G401.6 (cell line): Measurements from ENCODE around the gene PCDH9.

Experiments
- FAIRE-seq: peaks from 2 replicates; lab custom pipeline; 2012; peaks lifted over from hg19 to GRCh38; lab: Jason Lieb, UNC

The PCDH9 gene

GRCh38 chr13:66967811-66968597 lies 262.1 kb downstream of the PCDH9 start:
- no peak for FAIRE-seq

GRCh38 chr13:66965181-66965580 lies 265.0 kb downstream of the PCDH9 start:
- FAIRE-seq: no peak

GRCh38 chr13:66962953-66963352 lies 267.2 kb downstream of the PCDH9 start:
- no peak for FAIRE-seq

GRCh38 chr13:66958611-66959010 lies 271.5 kb downstream of the PCDH9 start:
- no peak for FAIRE-seq

GRCh38 chr13:66952507-66952906 lies 277.6 kb downstream of the PCDH9 start:
- no peak for FAIRE-seq

GRCh38 chr13:66951426-66951825 lies 278.7 kb downstream of the PCDH9 start:
- no peak for FAIRE-seq

GRCh38 chr13:66950666-66951065 lies 279.5 kb downstream of the PCDH9 start:
- no peak for FAIRE-seq

GRCh38 chr13:66948910-66949309 lies 281.2 kb downstream of the PCDH9 start:
- no peak for FAIRE-seq

- no peak for FAIRE-seq
Observed at GRCh38 chr13:66943530-66943929, 286.6 kb downstream of the PCDH9 start.

- FAIRE-seq: no peak
Observed at GRCh38 chr13:66940113-66940512, 290.0 kb downstream of the PCDH9 start.

GRCh38 chr13:66937423-66937822 lies 292.7 kb downstream of the PCDH9 start:
- no peak for FAIRE-seq

- no peak for FAIRE-seq
Observed at GRCh38 chr13:66933994-66934393, 296.1 kb downstream of the PCDH9 start.

- FAIRE-seq: no peak
Observed at GRCh38 chr13:66933527-66933926, 296.6 kb downstream of the PCDH9 start.

GRCh38 chr13:66927562-66927961 lies 302.6 kb downstream of the PCDH9 start:
- FAIRE-seq: no peak

GRCh38 chr13:66926851-66927524 lies 303.1 kb downstream of the PCDH9 start:
- no peak for FAIRE-seq

- no peak for FAIRE-seq
Observed at GRCh38 chr13:66926200-66926850, 303.8 kb downstream of the PCDH9 start.

GRCh38 chr13:66922444-66922843 lies 307.7 kb downstream of the PCDH9 start:
- no peak for FAIRE-seq

GRCh38 chr13:66921437-66921836 lies 308.7 kb downstream of the PCDH9 start:
- no peak for FAIRE-seq

- FAIRE-seq: no peak
Observed at GRCh38 chr13:66915596-66916185, 314.4 kb downstream of the PCDH9 start.

- no peak for FAIRE-seq
Observed at GRCh38 chr13:66914155-66914554, 316.0 kb downstream of the PCDH9 start.

- FAIRE-seq: no peak
Observed at GRCh38 chr13:66911411-66911939, 318.7 kb downstream of the PCDH9 start.

GRCh38 chr13:66899955-66900354 lies 330.2 kb downstream of the PCDH9 start:
- no peak for FAIRE-seq

- FAIRE-seq: no peak
Observed at GRCh38 chr13:66896933-66897332, 333.2 kb downstream of the PCDH9 start.
